GM13977 (cell line): Measurements from ENCODE around the gene ZNF529.
A peak's percentile ranks its signal among the peaks of the same experiment; 100 is the strongest.
"Not testable (repeated sequence)": the region's sequence is repeated elsewhere in the genome, so short reads cannot be mapped to it uniquely, and the experiment has no call there.

Experiments used
- DNase-seq: peaks from one replicate; pipeline ENCODE4 v3.0.0; 2012; ENCODE audit warnings: low spot score
- in situ Hi-C: fragments of 300-500 bp; cut with MboI; formaldehyde crosslinking; loops from one replicate; pipeline ENCODE4 v1.12.0; 2022; ENCODE audit warnings: low sequenced_read_pairs, low pct_unique_long_range_greater_than_20kb, mixed read lengths, inconsistent platforms; ENCODE audit not compliant: unreplicated experiment
- TF ChIP-seq, protein P1 (sequence below): IDR thresholded peaks from 2 replicates; pipeline ENCODE4 v1.5.1; 2012; ENCODE audit warnings: mild to moderate bottlenecking, control low read depth; ENCODE audit not compliant: insufficient read depth; ENCODE audit errors: extremely low read depth, missing control alignments

The ZNF529 gene

DNA sequence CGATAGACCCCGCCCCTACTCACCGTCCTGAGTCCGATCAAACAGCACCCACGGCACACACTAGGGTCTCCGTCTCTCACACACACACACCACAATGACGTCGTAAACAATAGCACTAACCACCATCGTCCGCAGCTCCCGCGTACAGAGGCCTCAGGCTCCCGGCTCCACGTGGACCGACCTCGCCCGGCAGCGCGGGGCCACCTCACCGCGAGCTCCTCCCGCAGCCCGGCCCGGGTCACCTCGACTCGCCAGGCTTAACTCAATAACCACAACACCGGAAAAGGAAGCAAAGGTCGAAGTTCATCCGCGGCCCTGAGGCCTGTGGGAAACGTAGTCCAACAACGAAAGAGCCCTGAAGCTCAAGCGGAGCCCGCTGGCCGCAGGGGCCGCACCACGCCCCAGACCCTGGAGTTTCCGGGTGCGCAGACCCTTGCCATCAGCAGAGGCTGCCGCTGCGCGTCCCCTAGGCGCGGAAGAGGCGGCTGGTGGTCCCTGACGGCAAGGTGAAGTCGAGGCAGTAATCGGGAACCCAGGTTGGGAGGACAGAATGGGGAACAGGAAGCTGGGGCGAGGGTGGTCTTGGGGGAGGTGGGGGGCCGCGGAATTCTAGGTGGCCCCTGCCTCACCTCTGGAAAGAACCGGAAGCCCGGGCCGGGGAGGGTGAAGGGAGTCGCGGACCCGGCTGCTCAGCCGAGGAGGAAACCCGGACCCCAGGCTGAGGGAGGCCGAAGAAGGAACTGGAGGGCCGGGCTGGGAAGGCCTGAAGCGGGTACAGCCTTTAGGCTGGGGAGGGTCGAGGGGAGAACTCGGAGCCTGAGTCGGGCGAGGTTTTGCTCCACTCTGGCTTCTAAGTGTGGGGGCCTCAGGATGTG lies at the start of gene ZNF529:
ZNF529 (minus strand) TSS at position 273 of the 875 bp plus-strand sequence. CDS start 946 bp downstream, outside the sequence.
- in situ Hi-C loops, result no loop called here
- peak; percentile 92 for DNase-seq
- TF ChIP-seq, protein P1, sequence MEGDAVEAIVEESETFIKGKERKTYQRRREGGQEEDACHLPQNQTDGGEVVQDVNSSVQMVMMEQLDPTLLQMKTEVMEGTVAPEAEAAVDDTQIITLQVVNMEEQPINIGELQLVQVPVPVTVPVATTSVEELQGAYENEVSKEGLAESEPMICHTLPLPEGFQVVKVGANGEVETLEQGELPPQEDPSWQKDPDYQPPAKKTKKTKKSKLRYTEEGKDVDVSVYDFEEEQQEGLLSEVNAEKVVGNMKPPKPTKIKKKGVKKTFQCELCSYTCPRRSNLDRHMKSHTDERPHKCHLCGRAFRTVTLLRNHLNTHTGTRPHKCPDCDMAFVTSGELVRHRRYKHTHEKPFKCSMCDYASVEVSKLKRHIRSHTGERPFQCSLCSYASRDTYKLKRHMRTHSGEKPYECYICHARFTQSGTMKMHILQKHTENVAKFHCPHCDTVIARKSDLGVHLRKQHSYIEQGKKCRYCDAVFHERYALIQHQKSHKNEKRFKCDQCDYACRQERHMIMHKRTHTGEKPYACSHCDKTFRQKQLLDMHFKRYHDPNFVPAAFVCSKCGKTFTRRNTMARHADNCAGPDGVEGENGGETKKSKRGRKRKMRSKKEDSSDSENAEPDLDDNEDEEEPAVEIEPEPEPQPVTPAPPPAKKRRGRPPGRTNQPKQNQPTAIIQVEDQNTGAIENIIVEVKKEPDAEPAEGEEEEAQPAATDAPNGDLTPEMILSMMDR, result peak; percentile 11

DNA sequence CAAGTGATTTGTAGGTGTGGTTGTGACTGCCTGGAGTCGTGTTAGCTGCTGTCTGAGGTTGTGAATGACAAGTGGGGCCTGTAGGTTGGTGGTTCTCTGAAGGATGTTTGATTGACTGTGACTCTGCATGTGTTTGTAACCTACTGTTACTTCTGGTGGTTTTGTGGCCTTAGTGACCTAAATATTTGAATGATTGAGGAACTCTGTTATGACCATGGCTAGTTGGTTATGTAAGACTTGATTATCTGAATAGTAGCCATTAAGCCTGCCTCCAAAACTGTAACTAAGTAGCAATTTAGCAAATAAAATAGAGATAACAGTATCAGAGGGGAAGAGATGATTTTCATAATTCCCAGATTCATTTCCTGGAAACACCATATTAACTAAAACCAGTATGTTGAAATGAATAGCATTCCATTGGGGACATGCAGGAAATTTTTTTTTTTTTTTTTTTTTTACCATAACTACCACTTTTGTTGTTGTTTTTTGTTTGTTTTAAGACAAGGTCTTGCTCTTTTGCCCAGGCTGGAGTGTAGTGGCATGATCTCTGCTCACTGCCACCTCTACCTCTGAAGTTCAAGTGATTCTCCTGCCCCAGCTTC lies 32.9 kb upstream of the ZNF529 start:
- in situ Hi-C loops, result no loop called here
- TF ChIP-seq, protein P1, result no peak

DNA sequence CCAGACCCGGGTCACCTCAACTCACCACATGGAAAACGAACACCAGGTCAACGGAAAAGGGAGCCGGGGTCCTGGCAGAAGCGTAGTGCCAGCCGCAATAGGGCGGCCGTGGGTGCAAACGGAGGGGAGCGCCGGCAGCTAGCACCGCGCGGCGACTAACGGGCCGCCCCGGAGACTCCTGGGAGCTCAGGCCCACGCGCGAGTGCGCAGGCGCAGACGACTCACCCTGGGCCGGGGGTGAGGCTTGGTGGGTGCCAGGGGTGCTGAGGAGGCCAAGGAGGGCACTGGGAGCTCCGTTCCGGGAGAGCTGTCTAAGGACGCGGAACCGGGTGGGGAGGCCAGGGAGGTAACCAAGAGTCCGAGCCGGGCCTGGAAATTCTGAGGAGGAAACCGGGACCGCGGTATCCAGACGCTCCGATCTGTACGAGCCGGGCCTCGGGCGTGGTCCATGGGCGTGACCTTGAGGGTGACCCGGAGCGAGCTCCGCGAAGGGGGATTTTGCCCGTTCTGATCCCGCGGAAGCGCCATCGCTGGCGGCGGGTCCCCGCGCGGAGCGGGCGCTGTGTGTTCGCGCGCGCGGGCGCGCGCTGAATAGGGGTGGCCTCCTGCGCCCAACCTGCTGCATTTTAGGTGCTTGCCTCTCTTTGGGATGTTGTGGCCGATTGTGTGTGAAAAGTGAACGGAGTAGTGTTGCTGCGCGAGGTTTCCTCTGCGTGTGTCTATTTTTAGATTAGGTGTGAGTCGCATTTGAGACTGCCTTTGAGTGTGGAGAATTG lies 32.2 kb upstream of the ZNF529 start, which contains the start of gene ZNF382:
ZNF382 (plus strand) TSS at position 213 of the 776 bp plus-strand sequence. CDS start 4,602 bp downstream, outside the sequence.
- TF ChIP-seq, protein P1, result no peak
- DNase-seq, result peak; percentile 90
- in situ Hi-C loops, result no loop called here

More for the DNA sequence above, 32.9 kb upstream of the ZNF529 start:
- DNase-seq, result peak; percentile 53

DNA sequence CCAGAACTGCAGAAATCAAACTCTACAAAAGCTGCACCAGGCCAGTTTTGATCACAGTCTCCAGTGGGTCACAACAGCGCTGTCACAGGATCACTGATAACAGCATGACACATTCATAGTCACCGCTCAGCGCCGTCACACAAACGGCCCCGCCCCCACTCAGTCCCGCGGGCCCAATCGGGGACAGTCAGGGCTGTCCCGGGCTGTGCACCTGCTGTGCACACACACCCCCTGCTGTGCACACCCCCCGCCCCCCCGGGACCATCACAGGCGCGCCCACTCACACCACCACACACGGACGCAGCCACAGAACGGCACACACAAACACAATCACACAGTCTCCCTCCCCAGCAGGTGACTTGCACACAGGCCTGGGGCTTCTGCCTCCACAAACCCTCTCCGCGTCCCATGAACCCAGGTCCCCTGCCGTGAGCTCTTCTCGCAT lies 31.6 kb upstream of the ZNF529 start:
- in situ Hi-C loops, result no loop called here
- DNase-seq, result peak; percentile 83
- TF ChIP-seq, protein P1, result no peak

DNA sequence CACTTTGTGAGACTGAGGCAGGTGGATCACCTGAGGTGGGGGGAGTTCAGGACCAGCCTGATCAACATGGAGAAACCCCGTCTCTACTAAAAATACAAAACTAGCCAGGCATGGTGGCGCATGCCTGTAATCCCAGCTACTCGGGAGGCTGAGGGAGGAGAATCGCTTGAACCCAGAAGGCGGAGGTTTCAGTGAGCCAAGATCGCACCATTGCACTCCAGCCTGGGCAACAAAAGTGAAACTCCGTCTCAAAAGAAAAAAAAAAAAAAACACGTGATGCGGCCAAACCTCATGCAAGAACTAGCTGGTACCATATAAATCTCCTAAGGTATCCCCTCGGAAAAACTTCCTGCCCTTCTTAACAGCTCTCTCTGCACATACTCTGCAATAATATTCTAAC lies 29.6 kb upstream of the ZNF529 start:
- in situ Hi-C loops, DNase-seq: not testable (repeated sequence)

DNA sequence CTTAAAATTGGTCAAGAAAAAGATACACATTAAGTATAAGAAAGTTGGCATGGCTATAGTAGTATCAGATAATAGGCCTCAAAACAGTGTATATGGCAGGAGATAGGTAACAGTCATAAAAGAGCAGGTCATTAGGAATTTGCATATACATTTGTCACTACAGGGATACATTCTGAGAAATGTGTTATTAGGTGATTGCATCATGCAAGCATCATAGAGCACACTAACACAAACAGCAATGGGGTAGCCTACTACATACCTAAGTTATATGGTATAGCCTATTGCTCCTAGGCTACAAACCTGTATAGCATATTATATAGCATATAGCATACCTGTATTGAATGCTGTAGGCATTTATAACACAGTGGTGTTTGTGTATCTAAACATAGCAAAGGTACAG lies 6.2 kb upstream of the ZNF529 start:
- no peak for DNase-seq
- in situ Hi-C loops, result no loop called here
- TF ChIP-seq, protein P1, result no peak
